Measurements from ENCODE around the gene COPS3.
"Not testable (repeated sequence)": the region's sequence is repeated elsewhere in the genome, so short reads cannot be mapped to it uniquely, and the experiment has no call there.

The COPS3 gene

GRCh38 chr17:17303847-17304490 lies 22.9 kb upstream of the COPS3 start:
- Histone ChIP-seq H3K9ac (no peak overlapping the region), H3K4me3 (ENCODE audit: low read depth, low read length) (peak overlapping the region; percentile 56), H3K27me3 (ENCODE audit: control insufficient read depth, insufficient read depth, low read length) (no peaks in the 10 kb centered on the region), H3K79me2 (no peaks in the 10 kb centered on the region), H3K9me3 (ENCODE audit: control insufficient read depth, low read length) (no peaks in the 10 kb centered on the region), H3K4me2 (ENCODE audit: low read length) (peak overlapping the region; percentile 92), H3K27ac (peak overlapping the region; percentile 54), H2AFZ (peak overlapping the region; percentile 98), H3K4me1 (peaks cover 6% of the 10 kb centered on the region), H3K36me3 (ENCODE audit: control insufficient read depth, insufficient read depth, low read length) (no peaks in the 10 kb centered on the region)
- TF ChIP-seq CTCF (IDR thresholded peaks at IDR 0.05): no peak

- H3K4me1 ChIP-seq: peaks cover 6% of the 10 kb centered on the region
- H3K36me3 ChIP-seq (ENCODE audit: control insufficient read depth, insufficient read depth, low read length): no peaks in the 10 kb centered on the region
- H3K27ac ChIP-seq: peak within 1 kb of the TSS; percentile 62
- TF ChIP-seq CTCF (IDR thresholded peaks at IDR 0.05): no peak
- no peaks in the 10 kb centered on the region for H3K27me3 ChIP-seq (ENCODE audit: control insufficient read depth, insufficient read depth, low read length)
- peak within 1 kb of the TSS; percentile 98 for H2AFZ ChIP-seq
- peak within 1 kb of the TSS; percentile 92 for H3K4me2 ChIP-seq (ENCODE audit: low read length)
- peak within 1 kb of the TSS; percentile 56 for H3K4me3 ChIP-seq (ENCODE audit: low read depth, low read length)
- H3K9me3 ChIP-seq (ENCODE audit: control insufficient read depth, low read length): no peaks in the 10 kb centered on the region
- no peaks in the 10 kb centered on the region for H3K79me2 ChIP-seq
- H3K9ac ChIP-seq: no peak within 1 kb of the TSS
These were observed 22.2 kb upstream of the COPS3 start, which contains the start of gene NT5M for GRCh38 chr17:17303010-17303846. Gene NT5M, plus strand, starts transcription at chr17:17303373. Its CDS starts 178 bp downstream, at chr17:17303551.

GRCh38 chr17:17301659-17302058 lies 20.6 kb upstream of the COPS3 start:
- H3K27me3 ChIP-seq (ENCODE audit: control insufficient read depth, insufficient read depth, low read length); H3K27ac ChIP-seq; H3K79me2 ChIP-seq; H3K9me3 ChIP-seq (ENCODE audit: control insufficient read depth, low read length); H3K36me3 ChIP-seq (ENCODE audit: control insufficient read depth, insufficient read depth, low read length); H3K9ac ChIP-seq; H3K4me2 ChIP-seq (ENCODE audit: low read length); H3K4me3 ChIP-seq (ENCODE audit: low read depth, low read length); H3K4me1 ChIP-seq; H2AFZ ChIP-seq: not testable (repeated sequence)

GRCh38 chr17:17300624-17301568 lies 19.9 kb upstream of the COPS3 start:
- H3K4me1 ChIP-seq: peaks cover 6% of the 10 kb centered on the region
- peak overlapping the region; percentile 5 for H3K27ac ChIP-seq
- H3K9ac ChIP-seq: no peak overlapping the region
- H3K79me2 ChIP-seq: no peaks in the 10 kb centered on the region
- H3K9me3 ChIP-seq (ENCODE audit: control insufficient read depth, low read length): no peaks in the 10 kb centered on the region
- TF ChIP-seq CTCF (IDR thresholded peaks at IDR 0.05): no peak
- peak overlapping the region; percentile 89 for H2AFZ ChIP-seq
- H3K27me3 ChIP-seq (ENCODE audit: control insufficient read depth, insufficient read depth, low read length): no peaks in the 10 kb centered on the region
- H3K4me3 ChIP-seq (ENCODE audit: low read depth, low read length): no peak overlapping the region
- no peak overlapping the region for H3K4me2 ChIP-seq (ENCODE audit: low read length)
- H3K36me3 ChIP-seq (ENCODE audit: control insufficient read depth, insufficient read depth, low read length): no peaks in the 10 kb centered on the region

- Histone ChIP-seq H3K4me2 (ENCODE audit: low read length) (no peak overlapping the region), H3K9me3 (ENCODE audit: control insufficient read depth, low read length) (no peaks in the 10 kb centered on the region), H3K9ac (no peak overlapping the region), H3K4me3 (ENCODE audit: low read depth, low read length) (no peak overlapping the region), H3K27me3 (ENCODE audit: control insufficient read depth, insufficient read depth, low read length) (no peaks in the 10 kb centered on the region), H3K27ac (no peak overlapping the region), H2AFZ (no peak overlapping the region), H3K4me1 (no peaks in the 10 kb centered on the region), H3K36me3 (ENCODE audit: control insufficient read depth, insufficient read depth, low read length) (no peaks in the 10 kb centered on the region), H3K79me2 (no peaks in the 10 kb centered on the region)
- no peak for TF ChIP-seq CTCF (IDR thresholded peaks at IDR 0.05)
These were observed 17.1 kb upstream of the COPS3 start for GRCh38 chr17:17298108-17298507.
